Measurements from ENCODE around the gene SEZ6L2.
"Not testable (repeated sequence)": the region's sequence is repeated elsewhere in the genome, so short reads cannot be mapped to it uniquely, and the experiment has no call there.

SEZ6L2 gene

GRCh38 chr16:29877266-29877961 lies 21.9 kb downstream of the SEZ6L2 start:
- H3K27ac ChIP-seq, result no peak overlapping the region
- TF ChIP-seq CTCF (conservative IDR thresholded peaks at IDR 0.05), result no peak

GRCh38 chr16:29876594-29877249 lies 22.6 kb downstream of the SEZ6L2 start:
- no peak for TF ChIP-seq CTCF (conservative IDR thresholded peaks at IDR 0.05)
- no peak overlapping the region for H3K27ac ChIP-seq

- TF ChIP-seq CTCF (conservative IDR thresholded peaks at IDR 0.05), result no peak
- no peak overlapping the region for H3K27ac ChIP-seq
These were observed 23.1 kb downstream of the SEZ6L2 start for GRCh38 chr16:29876217-29876593.

- no peak for TF ChIP-seq CTCF (conservative IDR thresholded peaks at IDR 0.05)
- H3K27ac ChIP-seq, result no peak overlapping the region
These were observed 24.1 kb downstream of the SEZ6L2 start for GRCh38 chr16:29875206-29875605.

GRCh38 chr16:29873319-29873718 lies 26.0 kb downstream of the SEZ6L2 start:
- H3K27ac ChIP-seq, result no peak overlapping the region
- no peak for TF ChIP-seq CTCF (conservative IDR thresholded peaks at IDR 0.05)

- TF ChIP-seq CTCF (conservative IDR thresholded peaks at IDR 0.05), result no peak
- H3K27ac ChIP-seq, result no peak overlapping the region
These were observed 27.4 kb downstream of the SEZ6L2 start for GRCh38 chr16:29871822-29872546.

GRCh38 chr16:29869067-29869466 lies 30.3 kb downstream of the SEZ6L2 start:
- H3K27ac ChIP-seq, result not testable (repeated sequence)

Measured in VCaP (cell line).